ENCODE measurements around the gene TSG101.
A peak's percentile ranks its signal among the peaks of the same experiment; 100 is the strongest.

Gene TSG101, protein sequence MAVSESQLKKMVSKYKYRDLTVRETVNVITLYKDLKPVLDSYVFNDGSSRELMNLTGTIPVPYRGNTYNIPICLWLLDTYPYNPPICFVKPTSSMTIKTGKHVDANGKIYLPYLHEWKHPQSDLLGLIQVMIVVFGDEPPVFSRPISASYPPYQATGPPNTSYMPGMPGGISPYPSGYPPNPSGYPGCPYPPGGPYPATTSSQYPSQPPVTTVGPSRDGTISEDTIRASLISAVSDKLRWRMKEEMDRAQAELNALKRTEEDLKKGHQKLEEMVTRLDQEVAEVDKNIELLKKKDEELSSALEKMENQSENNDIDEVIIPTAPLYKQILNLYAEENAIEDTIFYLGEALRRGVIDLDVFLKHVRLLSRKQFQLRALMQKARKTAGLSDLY

DNA sequence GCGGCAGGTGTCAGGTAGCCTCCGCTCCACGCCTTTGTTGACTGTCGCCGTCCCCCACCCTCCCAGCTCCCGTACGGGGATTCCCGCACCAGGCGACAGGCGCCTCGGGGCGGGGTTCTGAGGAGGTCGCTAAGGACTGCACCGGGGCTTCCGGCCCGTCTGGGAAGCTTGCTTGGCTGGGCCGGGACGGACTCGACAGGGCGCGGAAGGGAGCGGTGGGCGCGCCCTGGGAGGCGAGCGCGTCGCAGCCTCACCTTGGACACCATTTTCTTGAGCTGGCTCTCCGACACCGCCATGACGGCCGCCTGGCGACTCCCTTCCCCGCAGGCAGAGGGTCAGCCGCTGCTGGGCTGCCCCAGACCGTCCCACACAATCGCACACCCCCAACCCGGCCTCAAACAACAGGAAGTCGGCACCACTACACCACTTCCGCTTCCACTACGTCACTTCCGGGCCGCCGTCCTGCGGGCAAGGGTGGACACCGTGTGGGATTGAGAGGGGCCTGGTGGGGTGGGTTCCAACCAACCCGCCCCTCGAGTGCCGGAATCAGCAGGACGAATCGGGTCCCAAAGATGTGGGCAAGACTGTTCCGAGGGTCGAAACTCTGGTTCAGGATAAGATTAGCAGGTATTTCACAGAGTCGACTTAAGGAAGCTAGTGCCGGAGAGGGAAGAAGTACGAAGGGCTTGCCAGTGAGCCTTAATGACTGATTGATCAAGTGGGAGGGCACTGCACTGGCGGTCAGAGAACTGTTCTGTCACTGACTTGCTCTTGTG lies at the start of gene TSG101:
TSG101 (minus strand) TSS at position 422 of the 776 bp plus-strand sequence; CDS start at position 296, 126 bp downstream.
- DNase-seq (ENCODE audit: low read depth in 2 of 2, low spot score in 1 of 2) = peak; percentile 87 to 96

- DNase-seq (ENCODE audit: low read depth in 2 of 2, low spot score in 1 of 2) = no peak
Measured at GRCh38 chr11:18575361-18575760, 48.6 kb upstream of the TSG101 start.

- no peak for DNase-seq (ENCODE audit: low read depth in 2 of 2, low spot score in 1 of 2)
Measured at GRCh38 chr11:18567081-18567480, 40.3 kb upstream of the TSG101 start.

DNA sequence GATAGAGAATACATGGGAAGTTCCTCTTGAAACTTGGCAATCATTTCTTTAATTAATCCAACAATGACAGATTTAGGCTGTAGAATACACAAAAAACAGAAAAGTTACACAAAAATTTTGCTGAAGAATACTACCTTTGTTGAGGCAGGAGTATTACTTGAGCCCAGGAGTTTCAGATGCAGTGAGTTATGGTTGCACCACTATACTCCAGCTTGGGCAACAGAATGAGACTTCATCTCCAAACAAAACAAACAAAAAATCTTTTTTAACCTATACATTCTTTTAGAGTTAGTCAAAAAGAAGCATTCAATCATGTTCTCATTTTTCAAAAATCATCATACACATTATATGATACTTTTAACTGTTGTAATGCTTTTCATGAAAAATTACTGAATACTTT lies 39.7 kb upstream of the TSG101 start:
- DNase-seq (ENCODE audit: low read depth in 2 of 2, low spot score in 1 of 2) = no peak

DNA sequence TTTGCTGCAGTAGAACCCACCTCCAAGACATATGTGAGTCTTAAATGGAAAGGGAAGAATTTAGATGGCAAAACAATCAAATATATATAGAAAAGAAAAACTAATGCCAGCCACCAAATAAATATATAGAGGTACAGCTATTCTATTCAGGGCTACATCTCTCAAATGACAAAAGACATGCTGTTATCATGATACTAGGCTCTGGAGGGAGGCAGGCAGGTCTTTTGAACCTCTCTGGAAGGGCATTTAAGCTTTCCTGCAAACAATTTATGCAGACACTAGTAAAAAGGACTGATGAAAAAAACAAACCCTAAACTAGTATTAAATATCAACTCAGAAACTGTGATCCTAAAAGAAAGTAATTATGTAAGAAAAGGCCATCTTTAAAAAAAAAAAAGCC lies 37.4 kb upstream of the TSG101 start:
- DNase-seq (ENCODE audit: low read depth in 2 of 2, low spot score in 1 of 2) = no peak

DNA sequence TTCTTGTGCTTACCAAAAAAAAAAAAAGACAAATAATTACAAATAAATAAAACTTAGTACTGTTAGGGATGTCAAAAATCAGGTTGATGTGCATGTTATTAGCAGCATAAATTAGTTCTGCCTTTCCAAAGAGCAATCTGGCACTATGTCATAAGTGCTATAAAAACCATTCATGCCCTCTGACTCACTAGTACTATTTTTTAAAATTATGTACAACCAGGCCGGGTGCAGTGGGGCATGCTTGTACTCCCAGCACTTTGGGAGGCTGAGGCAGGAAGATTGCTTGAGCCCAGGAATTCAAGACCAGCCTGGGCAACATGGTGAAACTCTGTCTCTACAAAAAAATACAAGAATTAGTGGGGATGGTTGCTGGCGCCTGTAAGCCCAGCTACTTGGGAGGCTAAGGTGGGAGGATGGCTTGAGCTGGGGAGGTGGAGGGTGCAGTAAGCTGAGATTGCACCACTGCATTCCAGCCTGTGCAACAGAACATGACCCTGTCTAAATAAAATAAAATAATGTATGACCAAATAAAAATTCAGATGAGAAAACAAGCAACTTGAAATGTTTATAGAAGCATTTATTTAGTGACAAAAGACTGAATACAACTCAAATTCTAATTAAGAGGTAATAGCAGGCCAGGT lies 36.5 kb upstream of the TSG101 start:
- DNase-seq (ENCODE audit: low read depth in 2 of 2, low spot score in 1 of 2) = no peak

DNA sequence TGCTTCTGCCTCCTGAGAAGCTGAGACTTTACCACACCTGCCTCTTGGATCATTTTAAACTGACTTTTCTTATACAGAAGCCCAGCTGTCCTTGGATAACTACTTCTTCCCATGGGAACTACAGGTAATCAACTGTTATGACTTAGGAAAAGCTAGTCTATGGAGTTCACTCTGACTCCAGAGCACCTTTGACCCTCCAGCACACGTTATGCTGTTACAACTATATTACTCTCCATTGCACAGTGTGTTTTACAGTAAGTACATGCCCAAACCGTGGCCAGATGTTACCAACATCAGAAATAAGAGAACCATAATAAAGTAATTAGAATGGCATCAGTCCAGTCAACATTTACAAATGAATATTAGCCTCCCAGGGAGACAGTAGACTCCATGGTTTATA lies 21.3 kb upstream of the TSG101 start:
- no peak for DNase-seq (ENCODE audit: low read depth in 2 of 2, low spot score in 1 of 2)

DNA sequence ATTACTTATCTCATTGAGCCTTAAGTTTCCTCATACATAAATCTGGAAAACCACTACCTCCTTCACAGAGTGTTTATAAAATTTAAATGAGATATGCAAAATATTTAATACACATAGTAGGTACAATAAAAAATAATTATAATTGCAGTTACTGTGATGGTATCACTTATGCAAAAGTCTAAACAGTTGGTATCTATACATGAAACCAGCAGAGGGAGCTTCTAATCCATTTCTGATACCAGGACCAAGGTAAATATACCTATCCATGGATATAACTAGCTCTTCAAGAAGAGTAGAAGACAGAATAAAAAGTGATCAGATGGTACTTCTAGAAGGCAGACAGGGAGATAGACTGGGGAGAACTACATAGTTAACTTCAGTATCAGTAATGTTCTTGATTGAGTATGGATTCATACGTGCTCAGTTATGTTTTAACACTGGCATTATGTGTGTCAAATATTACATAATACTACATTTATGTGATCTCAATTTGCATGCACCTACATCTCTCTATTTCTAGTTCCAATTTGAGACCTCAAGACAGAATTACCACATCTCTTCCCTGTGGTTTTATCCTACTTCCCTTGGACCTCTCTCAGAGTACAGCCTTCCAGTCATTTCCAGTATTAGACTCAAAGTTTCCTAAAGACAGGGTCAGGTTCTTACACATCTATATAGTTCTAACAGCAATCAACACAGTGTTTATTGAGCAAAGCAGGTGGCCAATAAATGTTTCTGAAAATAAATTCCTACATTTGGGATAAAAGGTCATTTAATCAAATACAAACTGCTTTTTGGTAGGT lies 13.7 kb upstream of the TSG101 start:
- DNase-seq (ENCODE audit: low read depth in 2 of 2, low spot score in 1 of 2) = no peak

DNA sequence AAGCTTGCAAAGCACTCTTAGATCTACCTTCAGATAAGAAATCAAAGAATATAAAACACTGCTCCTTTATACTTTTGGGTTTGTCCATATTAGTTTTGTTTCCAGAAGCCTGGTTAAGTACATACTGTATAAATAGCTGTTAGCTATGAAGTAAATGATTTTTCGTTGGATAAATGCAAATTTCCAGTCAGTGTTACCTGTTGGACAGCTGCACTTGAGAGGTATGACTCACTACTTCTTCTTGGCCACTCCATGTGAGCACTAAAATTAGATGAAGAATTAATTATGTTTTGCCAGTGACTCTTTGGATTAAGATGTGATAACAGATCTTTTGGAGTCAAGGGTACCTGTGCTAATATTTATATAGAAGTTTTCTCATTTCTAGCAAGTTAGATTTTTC lies 9.5 kb upstream of the TSG101 start:
- DNase-seq (ENCODE audit: low read depth in 2 of 2, low spot score in 1 of 2) = no peak

DNA sequence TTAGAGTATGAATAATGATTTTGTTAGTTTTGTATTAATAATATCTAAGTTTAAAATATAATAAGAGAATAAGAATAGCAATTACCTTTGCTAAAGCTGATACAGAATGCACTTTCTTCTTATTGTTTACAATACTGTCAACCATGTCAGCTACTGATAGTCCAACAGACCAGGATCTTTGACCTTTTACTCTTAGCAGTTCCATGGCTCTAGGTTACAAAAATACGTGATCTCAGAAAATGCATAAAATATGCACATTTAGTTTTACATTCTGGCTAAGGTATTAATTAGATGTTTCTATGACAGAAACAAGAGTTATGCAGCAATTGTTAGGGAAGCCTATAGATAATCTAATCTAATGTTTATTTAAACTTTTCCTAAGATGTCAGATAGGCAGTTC lies 7.5 kb upstream of the TSG101 start:
- DNase-seq (ENCODE audit: low read depth in 2 of 2, low spot score in 1 of 2) = no peak

DNA sequence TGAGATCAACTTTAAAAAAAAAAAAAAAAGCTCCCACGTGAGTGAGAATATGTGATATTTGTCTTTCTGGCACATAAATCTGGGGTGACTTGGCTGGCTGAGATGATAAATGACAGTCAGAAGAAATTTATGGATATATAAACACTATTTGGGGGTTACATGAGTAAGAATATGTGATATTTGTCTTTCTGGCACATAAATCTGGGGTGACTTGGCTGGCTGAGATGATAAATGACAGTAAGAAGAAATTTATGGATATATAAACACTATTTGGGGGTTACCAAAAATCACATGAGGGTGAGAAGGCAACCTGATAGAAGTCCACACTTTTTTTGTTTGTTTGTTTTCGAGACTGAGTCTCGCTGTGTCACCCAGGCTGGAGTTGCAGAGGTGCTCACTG lies 6.6 kb upstream of the TSG101 start:
- no peak for DNase-seq (ENCODE audit: low read depth in 2 of 2, low spot score in 1 of 2)

DNA sequence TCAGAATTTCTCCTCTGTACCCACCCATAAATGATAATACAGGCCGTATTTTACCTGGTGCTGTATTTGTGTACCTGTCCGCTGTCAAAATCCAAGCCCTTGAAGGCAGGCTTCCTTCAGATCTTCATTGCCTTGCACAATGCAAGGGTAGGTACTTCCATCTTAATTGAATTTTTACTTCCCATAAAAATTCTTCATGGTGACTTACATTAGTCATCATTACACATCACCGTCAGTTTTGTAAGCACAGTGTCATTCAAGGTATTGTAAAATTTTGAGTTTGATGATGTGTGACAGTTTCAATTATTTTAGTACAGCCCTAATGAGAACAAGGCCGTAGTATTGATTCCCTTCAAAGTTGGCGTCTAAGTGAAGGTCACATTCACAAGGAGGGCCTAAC lies 770 bp upstream of the TSG101 start:
- no peak for DNase-seq (ENCODE audit: low read depth in 2 of 2, low spot score in 1 of 2)

GRCh38 chr11:18526130-18526520 lies 617 bp downstream of the TSG101 start:
- no peak for DNase-seq (ENCODE audit: low read depth in 2 of 2, low spot score in 1 of 2)

GRCh38 chr11:18524248-18524647 lies 2.5 kb downstream of the TSG101 start:
- no peak for DNase-seq (ENCODE audit: low read depth in 2 of 2, low spot score in 1 of 2)

DNA sequence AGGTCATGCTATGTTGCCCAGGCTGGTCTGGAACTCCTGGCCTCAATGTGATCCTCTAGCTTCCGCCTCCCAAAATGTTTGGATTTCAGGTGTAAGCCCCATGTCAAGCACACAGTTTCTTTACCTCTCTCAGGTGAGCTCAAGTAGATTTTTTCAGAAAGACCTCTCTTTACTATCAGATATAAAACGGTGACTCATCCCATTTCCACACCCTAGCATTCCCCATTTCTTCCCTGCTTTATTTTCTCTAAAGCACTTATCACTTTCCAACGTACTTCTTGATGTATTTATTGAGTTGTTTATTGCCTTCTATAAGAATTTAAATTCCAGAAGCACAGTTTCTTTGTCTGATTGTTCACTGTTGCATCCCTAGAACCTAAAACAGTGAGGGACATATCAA lies 3.7 kb downstream of the TSG101 start:
- DNase-seq (ENCODE audit: low read depth in 2 of 2, low spot score in 1 of 2) = no peak

GRCh38 chr11:18522388-18522787 lies 4.4 kb downstream of the TSG101 start:
- DNase-seq (ENCODE audit: low read depth in 2 of 2, low spot score in 1 of 2) = no peak

DNA sequence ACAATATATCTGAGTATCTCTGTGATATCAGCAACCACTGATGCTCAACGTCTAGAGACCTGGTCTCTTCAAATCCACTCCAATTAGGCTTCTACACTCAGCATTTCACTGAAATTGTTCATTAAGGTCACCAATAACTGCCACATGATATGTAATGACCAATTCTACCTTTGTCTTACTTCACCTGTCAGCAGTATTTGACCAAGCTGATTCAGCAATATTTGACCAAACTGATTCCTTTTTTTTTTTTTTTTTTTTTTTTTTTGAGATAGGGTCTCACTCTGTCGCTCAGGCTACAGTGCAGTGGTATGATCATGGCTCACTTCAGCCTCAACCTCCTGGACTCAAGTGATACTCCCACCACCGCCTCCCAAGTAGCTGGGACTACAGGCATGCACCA lies 5.6 kb downstream of the TSG101 start:
- no peak for DNase-seq (ENCODE audit: low read depth in 2 of 2, low spot score in 1 of 2)

DNA sequence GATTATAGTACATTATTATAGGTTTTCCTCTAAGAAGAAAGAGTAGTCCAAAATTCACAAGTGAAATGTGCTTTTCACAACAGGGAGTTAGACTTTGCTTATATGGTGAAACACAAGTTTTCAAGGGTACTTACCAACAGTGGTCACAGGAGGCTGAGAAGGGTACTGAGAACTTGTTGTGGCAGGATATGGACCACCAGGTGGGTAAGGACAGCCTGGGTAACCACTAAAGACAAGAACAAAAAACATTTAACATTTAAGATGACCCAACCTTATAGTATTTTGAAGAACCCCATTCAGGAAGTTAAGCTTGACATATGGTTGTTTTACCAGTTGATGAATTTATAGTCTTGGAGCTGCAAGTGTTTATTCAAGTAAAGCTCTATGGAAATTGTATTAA lies 24.4 kb downstream of the TSG101 start:
- DNase-seq (ENCODE audit: low read depth in 2 of 2, low spot score in 1 of 2) = no peak

DNA sequence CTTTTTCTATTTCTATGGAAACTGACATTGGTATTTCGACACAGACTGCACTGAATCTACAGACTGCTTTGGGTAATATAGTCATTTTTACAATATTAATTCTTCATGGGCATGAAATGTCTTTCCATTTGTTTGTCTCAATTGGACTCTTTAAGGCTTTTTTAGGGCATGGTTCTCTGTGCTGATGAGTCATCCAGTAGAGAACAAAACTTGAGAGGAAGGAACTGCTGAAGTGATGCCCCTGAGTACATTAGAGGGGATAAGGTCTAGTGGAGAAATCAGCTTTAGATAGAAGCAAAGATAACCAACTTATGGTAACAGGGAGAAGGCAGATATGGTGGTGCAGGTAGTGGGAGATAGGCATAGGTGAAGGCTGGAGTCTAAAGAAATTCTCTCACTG lies 25.1 kb downstream of the TSG101 start:
- DNase-seq (ENCODE audit: low read depth in 2 of 2, low spot score in 1 of 2) = no peak

GRCh38 chr11:18498039-18498438 lies 28.7 kb downstream of the TSG101 start:
- DNase-seq (ENCODE audit: low read depth in 2 of 2, low spot score in 1 of 2) = no peak

- no peak for DNase-seq (ENCODE audit: low read depth in 2 of 2, low spot score in 1 of 2)
Measured at GRCh38 chr11:18495703-18496102, 31.0 kb downstream of the TSG101 start.
